HG02678 (cell line): ENCODE data around the gene LIF.
"Not testable (repeated sequence)": the region's sequence is repeated elsewhere in the genome, so short reads cannot be mapped to it uniquely, and the experiment has no call there.

Source experiments
- ATAC-seq: cut with Tn5 transposase; IDR thresholded peaks from one replicate; pipeline ENCODE4 v1.9.1; 2021; ENCODE audit warnings: mild to moderate bottlenecking, moderate library complexity; ENCODE audit not compliant: unreplicated experiment

Gene LIF

DNA sequence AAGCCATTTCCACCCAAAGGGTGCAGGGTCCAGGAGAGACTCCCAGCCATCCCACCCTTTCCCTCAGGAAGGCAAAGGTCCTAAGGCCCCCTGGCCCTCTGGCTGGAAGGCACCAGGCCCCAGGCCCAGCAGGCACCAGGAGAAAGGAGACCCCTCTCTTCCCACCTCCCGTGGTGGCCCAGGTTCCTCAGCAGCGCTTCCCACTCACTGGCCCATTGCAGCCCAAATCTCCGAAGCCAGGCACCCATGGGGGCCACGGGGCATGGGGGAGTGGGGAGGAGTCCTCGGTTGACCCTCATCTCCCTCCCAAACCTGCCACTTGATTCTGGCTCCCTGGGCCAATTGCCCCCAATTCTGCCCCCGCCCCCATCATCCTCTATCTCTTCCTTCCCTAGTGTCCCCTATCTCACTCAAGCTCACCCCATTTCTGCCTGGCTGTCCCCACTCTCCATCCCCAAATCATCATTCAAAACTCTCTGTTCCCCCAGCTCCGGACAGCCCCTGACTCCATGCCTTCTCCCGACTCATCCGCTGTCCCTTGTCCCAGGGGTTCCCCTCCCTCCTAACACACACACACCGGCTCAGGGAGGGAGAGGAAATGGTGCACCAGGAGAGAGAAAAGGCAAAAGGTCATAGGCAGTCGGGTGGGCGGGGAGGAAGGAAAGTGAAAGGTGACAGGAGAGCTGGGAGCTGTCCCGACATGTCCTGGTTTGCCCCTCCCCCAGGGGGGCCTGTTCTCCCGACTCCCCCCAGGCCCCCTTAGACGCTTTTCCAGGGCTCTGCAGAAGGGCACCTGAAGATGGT lies 1.2 kb downstream of the LIF start:
- no peak for ATAC-seq

DNA sequence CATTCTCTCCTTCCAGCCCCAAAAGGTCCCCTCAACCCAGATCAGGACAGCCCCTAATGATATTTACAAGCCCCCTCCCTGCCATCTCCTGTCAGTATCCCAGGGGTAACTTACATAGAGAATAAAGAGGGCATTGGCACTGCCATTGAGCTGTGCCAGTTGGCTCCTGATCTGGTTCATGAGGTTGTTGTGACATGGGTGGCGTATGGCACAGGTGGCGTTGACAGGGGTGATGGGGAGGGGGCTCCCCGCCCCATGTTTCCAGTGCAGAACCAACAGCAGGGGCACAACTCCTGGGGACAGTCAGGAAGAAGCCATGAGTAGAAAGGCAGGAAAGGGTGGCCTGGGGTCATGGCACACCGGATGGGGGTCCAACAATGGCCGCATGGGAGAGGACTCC lies 1.9 kb downstream of the LIF start:
- no peak for ATAC-seq

DNA sequence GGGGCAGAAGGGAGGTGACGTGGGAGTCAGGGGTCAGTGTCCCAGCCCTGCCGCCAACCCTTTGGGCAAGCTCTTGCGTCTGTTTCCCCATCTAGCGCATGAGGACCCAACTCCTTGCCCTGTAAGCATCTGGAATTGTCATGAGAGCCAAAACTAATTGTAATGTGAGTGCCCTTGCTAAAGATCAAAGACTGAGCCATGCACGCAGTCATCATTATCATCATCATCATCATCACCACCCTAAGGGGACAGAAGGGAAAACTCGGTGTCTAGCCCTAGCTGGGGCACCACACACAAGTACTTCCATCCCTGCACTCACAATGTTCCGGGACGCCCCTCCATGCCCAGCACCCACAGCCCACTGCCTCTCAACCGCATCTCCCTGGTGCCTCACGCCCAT lies 2.5 kb downstream of the LIF start:
- ATAC-seq = no peak

DNA sequence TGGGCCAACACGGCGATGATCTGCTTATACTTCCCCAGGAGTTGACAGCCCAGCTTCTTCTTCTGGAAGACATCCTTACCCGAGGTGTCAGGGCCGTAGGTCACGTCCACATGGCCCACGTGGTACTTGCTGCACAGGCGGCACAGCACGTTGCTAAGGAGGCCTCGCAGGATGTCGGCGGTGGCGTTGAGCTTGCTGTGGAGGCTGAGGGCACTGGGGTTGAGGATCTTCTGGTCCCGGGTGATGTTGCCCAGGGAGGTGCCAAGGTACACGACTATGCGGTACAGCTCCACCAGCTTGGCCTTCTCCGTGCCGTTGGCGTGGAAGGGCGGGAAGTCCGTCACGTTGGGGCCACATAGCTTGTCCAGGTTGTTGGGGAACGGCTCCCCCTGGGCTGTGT lies 2.9 kb downstream of the LIF start:
- ATAC-seq = no peak

DNA sequence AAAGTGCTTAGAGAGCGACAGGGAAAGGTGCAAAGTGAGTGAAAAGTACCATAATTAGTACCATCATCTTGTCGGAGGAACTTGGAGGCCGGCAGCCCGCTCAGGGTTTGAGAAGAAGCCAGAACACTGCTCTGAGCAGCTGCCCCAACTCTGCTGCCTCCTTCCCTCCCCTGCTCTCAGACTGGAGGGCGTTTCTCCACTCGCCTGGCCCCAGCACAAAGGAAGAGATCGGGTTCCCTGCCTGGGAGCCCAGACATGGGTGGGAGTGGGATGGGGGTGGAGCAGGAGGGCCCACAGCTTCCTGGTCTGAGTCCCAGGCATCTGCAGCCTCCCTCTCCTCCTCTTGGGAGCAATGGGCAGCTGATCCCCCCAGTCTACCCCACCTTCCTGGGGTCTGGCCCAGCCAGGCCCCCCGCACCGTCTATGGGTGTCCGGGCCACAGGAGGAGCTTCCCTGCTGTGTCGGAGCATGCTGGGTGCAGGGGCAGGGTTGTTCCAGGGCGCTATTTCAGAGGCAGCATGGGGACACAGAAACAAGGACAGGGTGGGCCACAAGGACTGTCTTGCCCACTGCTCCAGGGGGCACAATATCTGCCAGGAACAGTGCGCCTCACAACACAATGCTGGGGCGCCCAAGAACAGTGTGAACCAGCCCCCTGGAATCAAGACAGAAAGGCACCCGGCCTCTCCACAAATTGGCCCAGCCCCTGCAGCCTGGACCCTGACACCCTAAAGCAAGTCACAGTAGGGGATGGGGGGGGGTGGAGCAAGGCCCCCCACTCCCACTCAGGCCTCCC lies 4.8 kb downstream of the LIF start:
- ATAC-seq = no peak

DNA sequence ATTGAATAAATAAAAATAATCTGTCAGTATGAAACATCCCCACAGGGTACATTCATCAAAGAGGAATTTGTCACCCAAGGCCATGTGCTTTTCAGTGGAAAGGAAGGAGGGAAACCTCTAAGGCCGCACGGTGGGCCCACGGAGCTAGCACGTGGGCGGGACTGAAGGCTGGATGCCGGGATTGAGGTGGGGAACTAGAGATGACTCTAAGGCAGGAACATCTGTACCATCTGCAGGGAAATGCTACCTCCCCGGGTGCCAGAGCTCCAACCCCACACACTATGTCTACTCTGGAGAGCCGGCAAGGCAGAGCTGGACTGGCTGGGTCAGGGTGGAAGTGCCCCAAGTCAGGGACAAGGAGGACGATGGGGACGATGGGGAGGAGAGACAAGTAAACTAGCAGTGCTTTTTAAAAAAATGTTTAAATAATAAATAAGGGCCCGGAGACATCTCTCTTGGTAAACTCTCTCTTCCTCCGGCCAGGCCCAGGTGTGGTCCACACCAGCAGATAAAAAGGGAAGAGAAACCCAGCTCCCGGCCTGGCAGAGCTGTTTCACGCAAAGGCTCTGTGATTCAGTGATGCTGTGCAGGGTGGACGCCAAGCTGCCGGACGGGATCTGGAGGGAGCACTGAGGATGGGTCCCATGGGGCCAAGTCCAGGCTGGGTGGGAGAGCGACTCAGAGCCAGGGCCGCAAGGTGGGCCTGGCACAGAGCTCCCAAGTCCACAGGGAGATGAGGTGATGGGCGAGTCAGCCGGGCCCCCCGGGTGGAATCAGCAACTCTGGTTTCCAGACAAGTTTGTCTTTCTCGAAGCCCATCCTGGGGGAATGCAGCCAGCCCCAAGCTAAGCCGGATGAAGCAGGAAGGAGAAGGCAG lies 5.8 kb downstream of the LIF start:
- ATAC-seq = no peak

DNA sequence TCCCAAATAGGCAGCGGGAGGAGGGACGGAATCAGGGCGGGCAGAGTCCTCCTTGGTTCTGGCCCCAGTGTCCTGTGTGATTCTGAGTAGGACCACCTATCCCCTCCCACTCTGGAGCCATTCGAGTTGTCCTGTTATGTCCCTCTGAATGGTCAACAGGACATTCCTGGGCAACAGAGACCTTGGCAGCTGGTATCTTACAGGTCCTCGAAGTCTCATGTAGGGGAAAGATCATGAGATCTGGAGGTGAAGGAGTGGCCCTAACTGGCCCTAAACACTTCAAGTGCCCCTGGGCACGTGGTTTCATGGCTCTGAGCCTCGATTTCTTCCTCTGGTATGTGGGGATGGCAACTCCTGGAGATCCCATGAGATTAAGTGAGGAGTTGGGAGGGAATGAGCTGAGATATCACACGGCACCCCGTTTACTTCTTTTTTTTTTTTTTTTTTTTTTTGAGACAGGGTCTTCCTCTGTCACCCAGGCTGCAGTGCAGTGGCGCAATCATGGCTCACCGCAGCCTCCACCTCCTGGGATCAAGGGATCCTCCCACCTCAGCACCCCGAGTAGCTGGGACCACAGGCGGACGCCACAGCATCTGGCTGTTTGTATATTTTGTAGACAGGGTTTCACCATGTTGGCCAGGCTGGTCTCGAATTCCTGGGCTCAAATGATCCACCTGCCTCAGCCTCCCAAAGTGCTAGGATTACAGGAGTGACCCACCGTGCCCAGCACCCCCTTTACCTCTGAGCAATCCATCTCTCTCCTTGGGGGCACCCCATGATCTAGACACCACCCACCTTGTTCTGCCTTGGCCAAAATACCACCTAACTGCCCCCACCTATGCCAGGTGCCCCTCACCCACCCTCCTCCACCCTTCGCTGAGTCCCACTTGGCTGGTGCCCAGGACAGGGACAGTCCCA lies 6.8 kb downstream of the LIF start:
- no peak for ATAC-seq

DNA sequence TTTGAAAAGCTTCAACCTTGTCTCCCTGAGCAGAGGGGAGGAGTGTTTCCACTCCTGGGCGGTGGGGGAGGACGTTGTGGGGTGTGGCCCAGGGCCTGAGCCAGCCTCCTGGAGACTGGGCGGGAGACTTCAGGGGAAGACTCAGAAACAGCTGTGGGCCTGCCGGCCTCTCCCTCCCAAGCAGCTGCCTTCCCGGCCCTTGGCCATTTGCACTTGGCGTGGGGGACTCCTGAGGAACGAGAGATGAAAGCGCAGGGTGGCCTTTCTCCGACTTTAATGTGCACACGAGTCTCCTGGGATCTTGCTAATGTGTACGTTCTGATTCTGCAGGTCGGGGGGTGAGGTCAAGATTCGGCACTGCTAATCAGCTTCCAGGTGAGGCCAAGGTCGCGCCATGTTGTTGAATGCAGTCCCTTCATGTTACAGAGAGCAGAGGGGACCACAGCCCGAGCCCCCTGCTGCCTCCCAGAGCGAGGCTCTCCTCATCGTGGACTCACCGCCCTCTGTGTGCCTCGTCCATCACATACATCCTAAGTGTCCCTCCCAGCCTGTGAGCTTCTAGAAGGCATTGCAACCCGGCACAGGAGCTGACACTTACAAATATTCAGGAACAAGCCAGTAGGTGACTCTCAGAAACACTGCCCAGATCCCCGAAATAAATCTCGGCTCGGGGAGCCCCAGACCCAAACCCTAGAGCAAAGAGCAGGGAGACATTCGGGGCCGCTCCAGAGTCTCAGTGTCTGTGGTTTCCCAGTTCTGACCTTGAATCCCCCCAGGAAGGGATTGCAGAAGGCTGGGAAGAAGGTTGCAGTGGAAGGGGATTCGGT lies 7.7 kb downstream of the LIF start:
- ATAC-seq = no peak

DNA sequence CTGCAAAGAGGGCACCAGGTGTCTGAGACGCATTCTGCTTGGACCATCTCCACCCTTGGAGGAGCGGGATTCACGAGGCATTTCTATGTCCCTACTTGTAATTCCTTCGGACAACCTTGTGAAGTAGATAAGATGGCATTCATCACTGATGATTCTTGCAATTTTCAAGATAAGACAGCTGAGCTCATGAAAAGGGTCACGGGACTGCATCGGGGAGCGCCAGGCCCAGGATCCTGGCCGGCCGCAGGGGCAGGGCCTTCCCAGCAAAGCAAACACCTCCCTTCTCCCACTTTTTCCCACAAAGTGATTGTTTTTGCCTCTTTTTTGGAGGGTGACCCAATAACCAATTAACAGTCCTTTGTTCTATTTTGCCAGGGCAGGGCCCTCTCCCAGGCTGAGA lies 8.4 kb downstream of the LIF start:
- ATAC-seq = no peak

DNA sequence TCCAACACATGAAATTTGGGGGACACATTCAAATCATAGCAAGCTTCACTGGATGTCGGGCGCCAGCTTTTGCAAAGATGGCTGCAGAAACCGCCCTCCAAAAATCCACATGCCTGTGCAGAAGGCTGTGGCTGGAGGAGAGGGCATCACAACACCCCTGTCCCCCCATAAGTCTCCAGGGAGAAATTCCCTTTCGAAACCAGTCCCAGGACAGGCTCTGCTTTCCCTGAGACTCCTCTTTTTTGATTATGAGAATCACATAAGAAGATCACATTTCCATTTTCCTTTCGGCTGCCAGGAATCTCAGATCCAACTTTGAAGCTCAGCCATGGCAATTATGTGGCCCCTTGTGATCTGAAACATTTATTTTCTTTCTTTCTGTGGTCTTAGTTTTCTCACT lies 9.7 kb downstream of the LIF start:
- no peak for ATAC-seq

DNA sequence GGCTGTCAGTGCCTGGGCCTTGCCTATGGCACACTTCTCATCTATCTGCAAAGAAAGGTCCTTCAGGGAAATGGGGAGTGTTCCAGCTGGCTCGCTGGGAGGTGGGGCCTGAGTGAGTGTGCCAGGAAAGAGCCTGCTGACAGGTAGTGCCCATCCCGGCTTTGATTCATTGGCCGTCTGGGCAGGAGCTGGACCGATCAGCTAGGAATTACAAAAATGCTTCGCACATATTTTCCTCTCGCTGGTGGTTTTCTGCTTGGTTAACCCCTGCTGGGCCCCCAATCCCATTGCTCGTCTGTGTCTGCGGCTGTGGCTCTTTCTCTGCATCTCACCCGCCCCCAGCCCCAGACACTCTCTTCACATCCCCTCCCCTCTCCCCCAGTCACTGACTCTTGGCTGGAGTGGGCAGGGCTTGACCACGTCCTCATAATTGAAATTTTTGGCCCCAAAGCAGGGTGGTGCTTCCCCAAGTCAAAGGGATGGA lies 10.8 kb downstream of the LIF start:
- ATAC-seq = no peak

DNA sequence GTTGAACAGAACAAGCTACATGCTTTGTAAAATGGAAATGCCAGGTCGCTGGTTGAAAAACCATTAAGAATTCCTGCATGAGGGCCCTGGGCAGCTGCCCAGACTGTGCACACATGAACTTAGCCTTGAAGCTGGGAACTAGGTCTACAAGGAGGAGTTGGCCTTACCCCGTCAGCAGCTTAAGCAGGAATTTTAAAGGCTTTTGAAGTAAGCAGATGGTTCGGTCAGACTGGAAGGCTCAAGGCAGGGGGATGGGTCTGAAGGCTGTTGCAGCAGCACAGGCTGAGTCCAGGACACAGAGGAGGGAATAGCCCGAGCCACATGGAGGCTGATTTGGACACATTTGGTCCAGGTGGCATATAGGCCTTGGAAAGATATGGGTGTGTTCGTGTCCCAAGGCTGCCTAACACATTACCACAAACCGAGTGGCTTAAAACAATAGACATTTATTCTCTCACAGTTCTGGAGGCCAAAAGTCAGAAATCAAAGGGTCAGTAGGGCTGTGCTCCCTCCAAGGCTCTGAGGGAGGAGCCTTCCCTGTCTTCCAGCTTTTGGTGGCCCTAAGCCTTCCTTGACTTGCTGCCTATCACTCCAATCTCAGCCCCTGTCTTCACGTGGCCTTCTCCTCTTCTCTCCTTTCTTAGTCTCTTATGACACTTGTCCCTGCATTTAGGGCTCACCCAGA lies 11.6 kb downstream of the LIF start:
- ATAC-seq = no peak

DNA sequence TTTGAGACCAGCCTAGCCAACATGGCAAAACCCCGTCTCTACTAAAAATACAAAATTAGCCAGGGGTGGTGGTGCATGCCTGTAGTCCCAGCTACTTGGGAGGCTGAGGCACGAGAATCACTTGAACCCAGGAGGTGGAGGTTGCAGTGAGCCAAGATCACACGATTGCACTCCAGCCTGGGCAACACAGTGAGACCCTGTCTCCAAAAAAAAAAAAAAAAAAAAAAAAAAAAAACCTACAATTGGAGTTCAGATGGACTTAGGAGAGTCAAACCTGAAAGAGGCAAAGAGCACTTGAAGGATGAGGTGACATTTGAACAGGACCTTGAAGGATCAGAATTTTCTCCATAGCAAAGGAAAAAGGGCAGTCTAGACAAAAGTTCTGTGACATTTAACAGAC lies 12.2 kb downstream of the LIF start:
- not testable (repeated sequence) for ATAC-seq

DNA sequence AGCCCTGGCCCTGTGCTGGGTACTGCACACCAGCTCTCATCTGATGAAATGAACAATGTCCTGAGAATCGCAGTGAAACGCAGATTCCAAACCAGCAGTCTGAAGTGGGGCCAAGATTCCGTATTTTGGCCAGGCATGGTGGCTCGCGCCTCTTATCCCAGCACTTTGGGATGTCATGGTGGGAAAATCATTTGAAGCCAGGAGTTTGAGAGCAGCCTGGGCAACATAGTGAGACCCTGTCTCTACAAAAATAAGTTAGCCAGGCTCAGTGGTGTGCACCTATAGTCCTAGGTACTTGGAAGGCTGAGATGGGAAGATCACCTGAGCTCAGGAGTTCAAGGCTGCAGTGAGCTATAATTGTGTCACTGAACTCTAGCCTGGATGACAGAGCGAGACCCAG lies 13.0 kb downstream of the LIF start:
- no peak for ATAC-seq

DNA sequence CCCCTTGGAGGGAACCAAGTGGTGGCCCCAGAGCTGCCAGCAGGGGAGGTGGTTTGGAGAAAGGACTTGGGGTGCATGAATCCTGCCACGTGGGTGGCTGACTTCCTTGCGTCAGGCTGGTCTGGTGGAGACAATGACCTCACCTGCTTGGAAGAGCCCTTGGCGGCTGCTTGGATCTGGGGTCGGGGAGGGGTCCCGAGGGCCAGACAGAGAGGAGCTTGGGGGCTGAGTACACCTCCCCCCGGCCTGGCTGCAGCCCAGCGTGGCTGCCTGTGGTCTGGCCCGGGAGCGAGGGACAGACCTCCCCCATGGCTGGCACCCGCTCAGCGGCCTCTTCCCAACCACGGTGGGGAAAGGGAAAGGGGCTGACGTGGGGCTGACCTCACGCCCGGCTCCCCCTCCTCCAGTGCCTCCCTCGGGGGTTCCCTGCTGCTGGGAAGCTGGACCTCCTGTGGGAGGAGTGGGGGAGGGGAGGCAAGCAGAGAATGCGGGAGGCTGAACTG lies 13.8 kb downstream of the LIF start:
- ATAC-seq = no peak

DNA sequence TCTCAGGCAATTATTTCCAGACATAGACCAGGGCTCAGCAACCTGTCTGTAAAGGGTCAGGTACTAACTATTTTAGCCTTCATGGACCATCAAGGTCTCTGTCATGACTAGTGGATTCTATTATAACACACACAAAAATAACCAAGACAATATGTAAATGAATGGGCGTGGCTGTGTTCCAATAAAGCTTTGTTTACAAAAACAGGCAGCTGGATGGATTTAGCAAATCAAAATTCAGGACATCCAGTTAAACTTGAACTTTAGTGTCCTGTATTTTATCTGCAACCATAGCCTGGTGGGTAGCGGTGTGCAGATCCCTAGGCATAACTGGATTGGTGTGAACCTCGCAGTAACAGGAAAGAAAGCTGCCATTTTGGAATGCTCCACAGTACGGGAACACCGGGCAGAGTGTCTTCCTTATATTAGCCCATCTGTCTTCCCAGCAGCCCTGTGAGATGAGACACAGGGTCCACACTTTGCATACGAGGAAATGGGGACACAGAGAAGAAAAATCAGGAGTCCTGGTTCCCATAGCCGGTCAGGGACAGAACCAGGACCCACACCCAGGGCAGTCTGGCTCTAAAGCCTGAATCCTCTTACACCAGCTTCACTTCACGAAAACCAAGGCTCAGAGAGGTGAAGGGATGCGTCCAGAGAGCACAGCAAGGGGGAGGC lies 15.6 kb downstream of the LIF start:
- ATAC-seq = no peak

DNA sequence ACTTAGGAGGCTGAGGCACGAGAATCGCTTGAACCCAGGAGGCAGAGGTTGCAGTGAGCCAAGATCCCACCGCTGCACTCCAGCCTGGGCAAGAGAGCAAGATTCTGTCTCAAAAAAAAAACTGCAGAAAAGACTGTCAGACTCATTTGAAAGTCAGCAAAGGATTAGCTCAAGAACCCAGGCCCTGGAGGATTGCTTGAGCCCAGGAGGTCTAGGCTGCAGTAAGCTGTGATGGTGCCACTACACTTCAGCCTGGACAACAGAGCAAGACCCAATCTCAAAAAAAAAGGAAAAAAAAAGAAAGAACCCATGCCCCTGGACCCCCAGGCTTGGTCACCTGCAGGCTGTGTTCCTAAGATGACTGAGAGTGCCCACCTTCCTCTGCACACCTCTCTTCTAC lies 16.2 kb downstream of the LIF start:
- ATAC-seq = no peak
